ENCODE measurements around the gene GOSR2. TPM values are rescaled to one million over a fixed set of nuclear protein-coding genes. Genes with fewer than 3 reads are reported as not detected.

GOSR2 gene
- total and polyA plus RNA-seq, 3 donors from 2014 or later: 72.2 to 92.8 (median 92.4) TPM

DNA sequence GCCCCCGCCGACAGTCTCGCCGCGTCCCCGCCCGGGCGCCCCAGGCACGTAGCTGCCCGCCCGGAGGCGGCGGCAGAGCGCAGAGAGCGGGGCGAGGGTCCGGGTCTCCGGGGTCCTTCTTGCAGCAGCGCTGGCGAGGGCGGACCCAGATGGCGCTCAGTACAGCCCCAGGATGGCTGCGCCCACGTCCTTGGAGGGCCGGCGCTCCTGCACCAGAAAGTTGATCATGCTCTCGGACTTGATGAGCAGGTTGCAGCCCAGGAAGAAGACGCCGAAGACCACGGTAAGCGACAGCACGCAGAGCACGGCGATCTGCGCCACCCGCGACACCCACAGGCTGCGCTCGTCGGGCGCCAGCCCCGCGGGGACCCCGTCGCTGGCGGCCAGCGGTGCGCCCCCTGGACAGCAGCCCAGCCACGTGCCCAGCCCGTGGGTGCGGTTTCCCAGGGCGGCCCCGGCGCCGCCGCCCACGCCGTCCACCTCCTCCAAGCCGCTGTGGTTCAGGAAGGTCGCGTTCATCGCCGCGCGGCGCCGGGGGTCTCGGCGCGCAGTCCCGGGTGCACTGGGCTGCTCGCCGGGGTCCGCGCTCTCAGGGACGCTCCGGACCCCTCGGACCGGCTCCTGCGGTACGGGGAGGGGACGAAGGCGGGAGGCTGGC lies 55.7 kb downstream of the GOSR2 start:
- no peak for DNase-seq
- H3K36me3 ChIP-seq (ENCODE audit: low read depth, missing control alignments): no peaks in the 10 kb centered on the region
- TF ChIP-seq POLR2A (IDR thresholded peaks at IDR 0.05): no peak
- TF ChIP-seq, protein P1, sequence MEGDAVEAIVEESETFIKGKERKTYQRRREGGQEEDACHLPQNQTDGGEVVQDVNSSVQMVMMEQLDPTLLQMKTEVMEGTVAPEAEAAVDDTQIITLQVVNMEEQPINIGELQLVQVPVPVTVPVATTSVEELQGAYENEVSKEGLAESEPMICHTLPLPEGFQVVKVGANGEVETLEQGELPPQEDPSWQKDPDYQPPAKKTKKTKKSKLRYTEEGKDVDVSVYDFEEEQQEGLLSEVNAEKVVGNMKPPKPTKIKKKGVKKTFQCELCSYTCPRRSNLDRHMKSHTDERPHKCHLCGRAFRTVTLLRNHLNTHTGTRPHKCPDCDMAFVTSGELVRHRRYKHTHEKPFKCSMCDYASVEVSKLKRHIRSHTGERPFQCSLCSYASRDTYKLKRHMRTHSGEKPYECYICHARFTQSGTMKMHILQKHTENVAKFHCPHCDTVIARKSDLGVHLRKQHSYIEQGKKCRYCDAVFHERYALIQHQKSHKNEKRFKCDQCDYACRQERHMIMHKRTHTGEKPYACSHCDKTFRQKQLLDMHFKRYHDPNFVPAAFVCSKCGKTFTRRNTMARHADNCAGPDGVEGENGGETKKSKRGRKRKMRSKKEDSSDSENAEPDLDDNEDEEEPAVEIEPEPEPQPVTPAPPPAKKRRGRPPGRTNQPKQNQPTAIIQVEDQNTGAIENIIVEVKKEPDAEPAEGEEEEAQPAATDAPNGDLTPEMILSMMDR (IDR thresholded peaks at IDR 0.05): no peak
- H3K9me3 ChIP-seq: no peaks in the 10 kb centered on the region
- H3K27ac ChIP-seq: no peak overlapping the region
- H3K4me1 ChIP-seq: no peaks in the 10 kb centered on the region
- 0 to 1% methylated on average over 2 to 58 of the region's 83 CpGs for WGBS, 2 donors
- intact Hi-C loops (cut with DNase I; ENCODE audit: low total_unique reads): no loop called here
- no peaks in the 10 kb centered on the region for H3K27me3 ChIP-seq
- H3K4me3 ChIP-seq: peak overlapping the region; percentile 53 to 54

DNA sequence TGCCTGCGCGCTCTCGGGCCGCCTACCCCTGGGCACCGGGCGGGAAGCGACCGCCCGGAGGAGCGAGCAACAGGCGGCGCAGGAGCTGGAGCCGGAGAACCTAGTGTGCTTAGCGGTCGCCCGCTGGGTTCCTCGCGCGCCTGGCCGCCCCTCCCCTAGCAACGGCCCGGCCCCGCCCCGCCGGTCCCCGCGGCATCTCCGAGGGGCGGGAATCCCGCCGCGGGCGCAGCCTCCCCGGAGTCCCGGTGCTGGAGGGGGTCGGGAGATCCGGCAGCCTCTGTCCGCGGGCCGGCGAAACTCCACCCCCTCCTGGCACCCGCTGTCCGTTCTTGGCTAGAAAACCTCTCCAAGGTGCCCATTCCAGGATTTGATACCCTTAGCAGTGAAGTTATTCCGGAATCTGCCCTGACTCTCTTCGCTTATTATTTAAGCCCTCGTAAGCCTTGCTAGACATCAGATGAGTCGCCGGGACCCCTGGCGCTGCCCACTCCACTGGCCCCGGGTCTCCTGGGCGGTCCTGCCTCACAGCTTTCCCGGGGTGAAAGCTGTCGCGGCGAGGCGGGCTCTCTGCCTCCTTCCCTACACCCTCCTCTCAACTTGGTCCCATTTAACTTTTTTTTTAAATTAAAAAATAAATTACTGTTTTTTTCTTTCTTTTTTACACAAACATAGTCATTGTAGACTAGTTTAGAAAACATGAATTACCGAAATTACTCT lies 56.3 kb downstream of the GOSR2 start, which contains the start of gene RPRML:
RPRML (minus strand) TSS at position 107 of the 717 bp plus-strand sequence. CDS start 246 bp downstream, outside the sequence.
- peak; percentile 32 for DNase-seq
- 0 to 1% methylated on average over 17 to 51 of the region's 57 CpGs for WGBS, 2 donors
- intact Hi-C loops (cut with DNase I; ENCODE audit: low total_unique reads): no loop called here
- no peaks in the 10 kb centered on the region for H3K9me3 ChIP-seq
- no peaks in the 10 kb centered on the region for H3K4me1 ChIP-seq
- no peak for TF ChIP-seq POLR2A (IDR thresholded peaks at IDR 0.05)
- TF ChIP-seq, protein P1 (IDR thresholded peaks at IDR 0.05): no peak
- peak within 1 kb of the TSS; percentile 53 to 54 for H3K4me3 ChIP-seq
- H3K27me3 ChIP-seq: no peaks in the 10 kb centered on the region
- H3K36me3 ChIP-seq (ENCODE audit: low read depth, missing control alignments): no peaks in the 10 kb centered on the region
- H3K27ac ChIP-seq: no peak within 1 kb of the TSS

DNA sequence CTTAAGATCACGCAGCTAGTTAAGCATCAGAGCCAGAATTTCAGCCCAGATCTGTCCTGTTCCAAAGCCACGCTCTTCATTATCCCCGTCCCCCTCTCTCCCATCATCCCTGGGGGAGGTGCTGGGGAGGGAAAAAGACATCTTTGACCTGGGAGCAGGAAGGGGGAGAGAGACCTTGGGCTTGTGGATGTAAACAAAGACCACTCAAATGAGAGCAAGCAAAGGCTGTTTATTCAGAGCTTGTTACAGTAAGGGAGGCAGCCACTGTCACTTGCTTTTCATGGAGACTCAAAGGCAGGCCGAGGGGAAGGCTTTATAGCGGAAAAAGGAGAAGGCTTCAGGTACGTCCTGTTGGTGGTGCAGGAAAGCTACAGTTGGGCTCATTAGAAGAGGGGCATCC lies 59.6 kb downstream of the GOSR2 start:
- Histone ChIP-seq H3K4me3 (no peak overlapping the region), H3K27ac (no peak overlapping the region), H3K4me1 (no peaks in the 10 kb centered on the region), H3K36me3 (ENCODE audit: low read depth, missing control alignments) (no peaks in the 10 kb centered on the region), H3K9me3 (no peaks in the 10 kb centered on the region), H3K27me3 (no peaks in the 10 kb centered on the region)
- TF ChIP-seq, protein P1 (IDR thresholded peaks at IDR 0.05): no peak
- no peak for TF ChIP-seq POLR2A (IDR thresholded peaks at IDR 0.05)
- WGBS, 2 donors: 91 to 96% methylated on average over 6 of the region's 6 CpGs
- DNase-seq: no peak
- intact Hi-C loops (cut with DNase I; ENCODE audit: low total_unique reads): no loop called here

DNA sequence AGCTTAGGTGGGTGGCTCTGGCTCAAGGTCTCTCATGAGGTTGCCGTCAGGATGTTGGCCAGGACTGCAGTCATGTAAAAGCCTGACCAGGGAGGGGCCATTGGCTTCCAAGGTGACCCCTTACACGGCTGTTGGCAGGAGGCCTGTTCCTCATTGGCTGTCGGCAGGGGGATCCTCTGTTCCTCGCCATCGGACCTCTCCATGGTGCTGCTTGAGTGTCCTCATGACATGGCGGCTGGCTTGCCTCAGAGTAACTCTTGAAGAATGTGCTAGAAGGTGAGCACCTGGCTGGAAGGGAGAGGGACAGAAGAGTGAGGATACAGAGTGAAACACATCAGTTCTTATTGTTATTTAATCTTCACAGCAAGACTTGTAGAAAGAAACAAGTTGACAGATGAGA lies 60.8 kb downstream of the GOSR2 start:
- H3K4me1 ChIP-seq: no peaks in the 10 kb centered on the region
- no peak for DNase-seq
- TF ChIP-seq, protein P1 (IDR thresholded peaks at IDR 0.05): no peak
- no peak for TF ChIP-seq POLR2A (IDR thresholded peaks at IDR 0.05)

More for the DNA sequence above, 60.8 kb downstream of the GOSR2 start:
- Histone ChIP-seq H3K36me3 (ENCODE audit: low read depth, missing control alignments) (no peaks in the 10 kb centered on the region), H3K4me3 (no peak overlapping the region), H3K27me3 (no peaks in the 10 kb centered on the region), H3K9me3 (no peaks in the 10 kb centered on the region), H3K27ac (no peak overlapping the region)
- intact Hi-C loops (cut with DNase I; ENCODE audit: low total_unique reads): no loop called here
- 70 to 82% methylated on average over 6 of the region's 6 CpGs for WGBS, 2 donors
